OCI-LY1 (cell line): ENCODE measurements around the gene SEMA3A.

ENCODE experiments used
- H2AFZ ChIP-seq: fragments of 200-600 bp; sonication (generic), shearing (Covaris generic); 2 replicates; pipeline ENCODE4 v1.6.0; 2014; ENCODE audit warnings: antibody characterized with exemption, mild to moderate bottlenecking, low read length
- H3F3A ChIP-seq: fragments of 200-600 bp; sonication (generic), shearing (Covaris generic); 2 replicates; pipeline ENCODE4 v1.6.0; 2014; ENCODE audit warnings: mild to moderate bottlenecking, antibody characterized with exemption, low read length, moderate library complexity; ENCODE audit not compliant: insufficient read depth
- H3K27ac ChIP-seq: fragments of 200-600 bp; sonication (generic); 2 replicates; pipeline ENCODE4 v1.5.1; 2014; ENCODE audit warnings: low read length, mixed run types, mild to moderate bottlenecking, low read depth; ENCODE audit not compliant: poor library complexity, severe bottlenecking
- H3K27me3 ChIP-seq: fragments of 200-600 bp; sonication (generic); 2 replicates; pipeline ENCODE4 v1.6.0; 2014; ENCODE audit warnings: antibody characterized with exemption, mild to moderate bottlenecking, low read length, moderate library complexity; ENCODE audit not compliant: insufficient read depth
- H3K36me3 ChIP-seq: fragments of 200-600 bp; sonication (generic); 2 replicates; pipeline ENCODE4 v1.6.1; 2014; ENCODE audit warnings: mild to moderate bottlenecking, antibody characterized with exemption, low read length, moderate library complexity, mixed read lengths; ENCODE audit not compliant: insufficient read depth
- H3K4me1 ChIP-seq: fragments of 200-600 bp; sonication (generic); 2 replicates; pipeline ENCODE4 v1.5.1; 2014; ENCODE audit warnings: mild to moderate bottlenecking, low read length, moderate library complexity; ENCODE audit not compliant: insufficient read depth, severe bottlenecking
- H3K4me2 ChIP-seq: fragments of 200-600 bp; sonication (generic), shearing (Covaris generic); 2 replicates; pipeline ENCODE4 v1.6.1; 2014; ENCODE audit warnings: low read length
- H3K4me3 ChIP-seq: fragments of 200-600 bp; sonication (generic); 2 replicates; pipeline ENCODE4 v1.5.1; 2014; ENCODE audit warnings: low read length, low read depth, mild to moderate bottlenecking, mixed read lengths; ENCODE audit not compliant: poor library complexity, severe bottlenecking
- H3K79me2 ChIP-seq: fragments of 200-600 bp; shearing (Covaris generic); 2 replicates; pipeline ENCODE4 v1.6.1; 2016; ENCODE audit warnings: mixed run types, low read length, mixed read lengths; ENCODE audit not compliant: insufficient read depth
- H3K9ac ChIP-seq: fragments of 200-600 bp; sonication (generic), shearing (Covaris generic); 2 replicates; pipeline ENCODE4 v1.6.1; 2014; ENCODE audit warnings: mild to moderate bottlenecking, low read length, mixed read lengths
- H3K9me2 ChIP-seq: fragments of 200-600 bp; sonication (generic), shearing (Covaris generic); 2 replicates; pipeline ENCODE4 v1.6.1; 2014; ENCODE audit warnings: low read depth, mild to moderate bottlenecking, low read length, mixed read lengths
- H3K9me3 ChIP-seq: fragments of 200-600 bp; shearing (Covaris generic); 2 replicates; pipeline ENCODE4 v1.6.1; 2014; ENCODE audit warnings: low read length, mixed read lengths
- H4K20me1 ChIP-seq: fragments of 200-600 bp; sonication (generic), shearing (Covaris generic); 2 replicates; pipeline ENCODE4 v1.6.0; 2016; ENCODE audit warnings: mild to moderate bottlenecking, low read length; ENCODE audit not compliant: insufficient read depth
- CTCF ChIP-seq: fragments of 200-600 bp; sonication (generic), shearing (Covaris generic); IDR thresholded peaks from 2 replicates; pipeline ENCODE4 v1.5.1; 2017; ENCODE audit warnings: mild to moderate bottlenecking, antibody characterized with exemption, low read length, moderate library complexity, mixed read lengths
- EZH2 ChIP-seq: fragments of 200-600 bp; sonication (generic), shearing (Covaris generic); IDR thresholded peaks from 2 replicates; pipeline ENCODE4 v1.8.0; 2017; ENCODE audit warnings: borderline replicate concordance, mixed run types, mild to moderate bottlenecking, antibody characterized with exemption, low read length, moderate library complexity, mixed read lengths

SEMA3A gene

DNA sequence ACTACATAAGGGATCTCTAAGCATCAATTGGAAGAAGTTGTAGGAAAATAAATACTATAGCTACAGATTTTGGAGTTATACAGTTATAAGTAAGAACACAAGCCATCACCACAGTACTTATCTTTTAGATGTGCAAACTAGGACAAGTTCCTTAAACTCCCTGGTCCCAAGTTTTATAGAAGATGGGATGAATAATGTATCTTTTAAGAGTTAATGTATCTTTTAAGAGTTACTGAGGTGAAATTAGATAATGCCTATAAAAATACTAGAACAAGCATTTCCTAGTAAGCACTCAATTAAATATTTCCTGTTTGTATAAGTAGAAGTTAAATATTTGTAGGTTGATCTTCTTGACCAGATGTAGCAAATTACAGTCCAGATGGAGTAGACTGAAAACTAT, 56.8 kb downstream of the SEMA3A start:
- no peaks in the 10 kb centered on the region for H3F3A ChIP-seq
- no peak overlapping the region for H2AFZ ChIP-seq
- H3K27me3 ChIP-seq, result no peaks in the 10 kb centered on the region
- no peaks in the 10 kb centered on the region for H4K20me1 ChIP-seq
- H3K79me2 ChIP-seq, result no peaks in the 10 kb centered on the region
- no peak overlapping the region for H3K4me2 ChIP-seq
- H3K27ac ChIP-seq, result no peak overlapping the region
- no peak for TF ChIP-seq CTCF
- no peak for TF ChIP-seq EZH2
- no peaks in the 10 kb centered on the region for H3K9me2 ChIP-seq
- H3K36me3 ChIP-seq, result no peaks in the 10 kb centered on the region
- H3K9me3 ChIP-seq, result no peaks in the 10 kb centered on the region
- H3K4me3 ChIP-seq, result no peak overlapping the region
- H3K9ac ChIP-seq, result no peak overlapping the region
- H3K4me1 ChIP-seq, result no peaks in the 10 kb centered on the region

- TF ChIP-seq EZH2 (no peak), CTCF (no peak)
- Histone ChIP-seq H3K79me2 (no peaks in the 10 kb centered on the region), H3K27ac (no peak overlapping the region), H3K9me2 (no peaks in the 10 kb centered on the region), H3K36me3 (no peaks in the 10 kb centered on the region), H3K9me3 (no peaks in the 10 kb centered on the region), H3K27me3 (no peaks in the 10 kb centered on the region), H3F3A (no peaks in the 10 kb centered on the region), H2AFZ (no peak overlapping the region), H4K20me1 (no peaks in the 10 kb centered on the region), H3K4me3 (no peak overlapping the region), H3K4me1 (no peaks in the 10 kb centered on the region), H3K4me2 (no peak overlapping the region), H3K9ac (no peak overlapping the region)
Measured at GRCh38 chr7:84136809-84137208, 57.8 kb downstream of the SEMA3A start.

DNA sequence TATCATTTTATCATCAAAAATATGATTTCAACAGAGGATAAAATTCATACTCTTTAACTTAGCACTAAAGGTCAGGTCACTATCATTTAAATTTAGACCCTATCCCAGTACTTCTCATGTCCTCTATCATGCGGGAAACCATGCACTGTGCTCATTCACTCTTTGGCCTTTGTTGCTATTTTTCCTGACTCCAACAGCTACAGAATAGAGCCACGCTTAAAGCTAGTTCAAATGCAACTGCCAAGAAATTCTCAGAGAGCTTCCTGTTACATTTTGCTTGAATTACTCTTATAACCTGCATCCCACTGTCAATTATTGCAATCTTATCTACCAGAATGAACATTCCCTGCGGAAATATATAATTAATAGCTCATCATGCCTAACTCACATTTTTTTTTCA, 58.3 kb downstream of the SEMA3A start:
- Histone ChIP-seq H4K20me1 (no peaks in the 10 kb centered on the region), H3K9me2 (no peaks in the 10 kb centered on the region), H3K27ac (no peak overlapping the region)

More for the DNA sequence above, 58.3 kb downstream of the SEMA3A start:
- Histone ChIP-seq H3K9me3 (no peaks in the 10 kb centered on the region), H3K4me3 (no peak overlapping the region), H2AFZ (no peak overlapping the region), H3K79me2 (no peaks in the 10 kb centered on the region), H3K4me1 (no peaks in the 10 kb centered on the region), H3K27me3 (no peaks in the 10 kb centered on the region), H3K9ac (no peak overlapping the region), H3K36me3 (no peaks in the 10 kb centered on the region), H3F3A (no peaks in the 10 kb centered on the region), H3K4me2 (no peak overlapping the region)
- TF ChIP-seq EZH2 (no peak), CTCF (no peak)
